Natural killer cell (primary cell): ENCODE measurements around the gene AP1M2. TPM values are rescaled to one million over a fixed set of nuclear protein-coding genes. Genes with fewer than 3 reads are reported as not detected.
A peak's percentile ranks its signal among the peaks of the same experiment; 100 is the strongest.

Experiments used
- ATAC-seq, 3 donors: fragments of 150-1000 bp in 2 of 3; fragments of 200-7000 bp in 1 of 3; cut with Tn5 transposase; 1 replicate in 1 of 3; 2 replicates in 2 of 3; pipeline ENCODE4 v1.10.0; 2021; ENCODE audit warnings: mild to moderate bottlenecking in 2 of 3, moderate library complexity in 2 of 3
- DNase-seq, 2 donors: peaks; one replicate each; pipeline versions ENCODE4 v3.0.0 to v3.0.0-alpha.2; 2013 to 2021; ENCODE audit warnings: mixed read lengths in 1 of 2
- H3K27ac ChIP-seq: one replicate; pipeline ENCODE4 v1.5.1; 2013; ENCODE audit warnings: mild to moderate bottlenecking, low read length
- H3K27me3 ChIP-seq: one replicate; pipeline ENCODE4 v1.6.1; 2013; ENCODE audit warnings: low read length; ENCODE audit not compliant: control insufficient read depth, insufficient read depth
- H3K36me3 ChIP-seq: one replicate; pipeline ENCODE4 v1.6.1; 2013; ENCODE audit warnings: low read length; ENCODE audit not compliant: control insufficient read depth, insufficient read depth
- H3K4me1 ChIP-seq: one replicate; pipeline ENCODE4 v1.6.1; 2013; ENCODE audit warnings: low read length; ENCODE audit not compliant: control insufficient read depth, insufficient read depth
- H3K4me3 ChIP-seq: one replicate; pipeline ENCODE4 v1.5.1; 2013; ENCODE audit warnings: low read length
- H3K9me3 ChIP-seq: one replicate; pipeline ENCODE4 v1.6.1; 2013; ENCODE audit warnings: low read length; ENCODE audit not compliant: control insufficient read depth, insufficient read depth
- H3K27ac Mint-ChIP-seq, 2 donors: one replicate each; pipeline ENCODE4 v1.8.0; 2022; ENCODE audit warnings: mild to moderate bottlenecking in 2 of 2, mixed read lengths in 2 of 2, moderate library complexity in 1 of 2
- H3K27me3 Mint-ChIP-seq, 2 donors: one replicate each; pipeline ENCODE4 v1.8.0; 2022; ENCODE audit warnings: low read depth in 2 of 2, mixed read lengths in 2 of 2
- H3K36me3 Mint-ChIP-seq: one replicate; pipeline ENCODE4 v1.8.0; 2022; ENCODE audit warnings: mixed read lengths
- H3K4me1 Mint-ChIP-seq, 2 donors: one replicate each; pipeline ENCODE4 v1.8.0; 2022; ENCODE audit warnings: mixed read lengths in 2 of 2
- H3K4me3 Mint-ChIP-seq: one replicate; pipeline ENCODE4 v1.8.0; 2022; ENCODE audit warnings: mild to moderate bottlenecking, moderate library complexity, mixed read lengths
- H3K9me3 Mint-ChIP-seq, 2 donors: one replicate each; pipeline ENCODE4 v1.8.0; 2022; ENCODE audit warnings: mixed read lengths in 2 of 2
- CTCF ChIP-seq: fragments of 200-600 bp; IDR thresholded peaks from one replicate; pipeline ENCODE4 v1.8.0; 2022; ENCODE audit warnings: antibody characterized with exemption
- WGBS: methylation state at CpG from one replicate; pipeline ENCODE4 v1.1.7; 2013; ENCODE audit warnings: missing lambda C conversion rate; ENCODE audit not compliant: insufficient coverage; 5-methylcytosine and 5-hydroxymethylcytosine counted together
- intact Hi-C: fragments of 100-400 bp; cut with micrococcal nuclease; formaldehyde crosslinking; loops from one replicate; pipeline ENCODE4 v1.14.2; 2022
- total RNA-seq, 4 donors: library from RNA; stranded (reverse); fragments of 120-200 nt in 1 of 4; gene quantifications; one replicate each; pipeline versions ENCODE4 v1.2.3 to v1.2.4, GENCODE V29; 2013 to 2022

Gene AP1M2
- total RNA-seq, 3 donors from 2014 or later (not counting 1 experiment from before 2014, with no cell fraction given), result 1.3 TPM; not detected in 2

DNA sequence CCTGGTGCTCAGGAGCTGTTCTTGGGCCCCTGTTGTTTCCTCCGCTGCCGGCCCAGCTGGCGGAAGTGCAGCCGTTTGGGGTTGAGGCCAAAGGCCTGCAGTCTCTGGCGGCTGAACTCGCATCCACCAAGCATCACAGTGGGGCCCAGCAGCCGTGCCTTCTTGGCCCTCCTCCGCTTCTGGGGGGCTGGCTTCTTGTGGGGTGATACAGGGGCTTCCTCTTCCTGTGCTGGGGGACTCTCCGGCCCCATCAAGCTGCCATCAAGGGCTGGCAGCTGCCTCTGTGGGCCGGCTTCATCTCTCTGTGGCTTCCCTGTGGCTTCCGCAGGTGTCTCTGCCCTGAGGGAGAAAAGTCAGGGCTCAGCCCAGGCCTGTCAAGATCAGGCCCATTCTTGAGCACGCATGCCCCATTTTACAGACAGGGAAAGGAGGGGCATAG is 33.1 kb downstream of the AP1M2 start:
- WGBS, result under 1% methylated on average over 12 of the region's 12 CpGs
- H3K4me1 ChIP-seq, result peaks cover 72% of the 10 kb centered on the region
- no peaks in the 10 kb centered on the region for H3K27me3 ChIP-seq
- Mint-ChIP-seq H3K4me3 (peak overlapping the region; percentile 75), H3K36me3 (no peaks in the 10 kb centered on the region), H3K4me1 (peaks cover 30 to 50% of the 10 kb centered on the region in 2 donors), H3K27ac (peak overlapping the region; percentile 94), H3K27me3 (no peaks in the 10 kb centered on the region), H3K9me3 (no peaks in the 10 kb centered on the region)
- H3K4me3 ChIP-seq, result no peak overlapping the region
- DNase-seq (peak; percentile 56 to 88), ATAC-seq (peak; percentile 66 to 82 (median 81))
- peaks cover 64% of the 10 kb centered on the region for H3K36me3 ChIP-seq
- H3K27ac ChIP-seq, result peak overlapping the region; percentile 68
- no peak for TF ChIP-seq CTCF
- no peaks in the 10 kb centered on the region for H3K9me3 ChIP-seq
- intact Hi-C loops, result loop anchor here (1.0 to 2.0 kb wide), 2 partner anchors 12 to 43 kb away; partner anchors contain the start of gene KRI1

DNA sequence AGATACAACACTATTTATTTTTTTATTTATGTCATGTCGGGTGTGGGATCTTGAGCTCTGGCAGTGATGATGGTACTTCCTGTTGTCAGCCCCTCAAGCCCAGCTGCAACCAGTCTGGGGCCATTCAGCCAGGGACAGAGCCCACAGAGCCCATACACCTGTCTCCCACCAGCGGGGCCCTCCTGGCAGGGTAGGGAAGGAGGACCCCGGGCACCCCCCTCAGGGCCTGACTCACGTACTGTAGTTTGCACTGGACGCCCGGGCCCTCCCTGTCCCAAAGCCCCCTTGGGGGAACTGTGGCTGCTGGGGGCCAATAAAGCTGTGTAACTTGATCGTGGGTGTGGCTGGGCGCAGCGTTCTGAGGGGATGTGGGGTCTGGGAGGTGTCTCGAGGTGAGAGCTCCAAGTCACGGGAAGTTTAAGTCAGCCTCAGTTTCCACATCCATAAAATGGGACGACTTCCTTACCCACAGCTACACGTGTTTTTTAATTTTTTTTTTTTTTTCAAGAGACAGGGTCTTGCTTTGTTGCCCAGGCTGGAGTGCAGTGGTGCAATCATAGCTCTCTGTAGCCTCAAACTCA is 33.9 kb downstream of the AP1M2 start:
- Mint-ChIP-seq H3K36me3 (no peaks in the 10 kb centered on the region), H3K27me3 (no peaks in the 10 kb centered on the region), H3K4me3 (peak overlapping the region; percentile 75), H3K4me1 (peaks cover 30 to 50% of the 10 kb centered on the region in 2 donors), H3K9me3 (no peaks in the 10 kb centered on the region), H3K27ac (peak overlapping the region; percentile 94)
- no peaks in the 10 kb centered on the region for H3K27me3 ChIP-seq
- no peaks in the 10 kb centered on the region for H3K9me3 ChIP-seq
- 24% methylated on average over 10 of the region's 13 CpGs for WGBS
- H3K4me1 ChIP-seq, result peaks cover 72% of the 10 kb centered on the region
- TF ChIP-seq CTCF, result no peak
- DNase-seq (peak; percentile 35 to 40), ATAC-seq (peak; percentile 23 to 48 (median 42))
- peak overlapping the region; percentile 68 for H3K27ac ChIP-seq
- intact Hi-C loops, result loop anchor here (1.0 to 2.0 kb wide), 2 partner anchors 13 to 42 kb away; partner anchors contain the start of gene KRI1
- peaks cover 66% of the 10 kb centered on the region for H3K36me3 ChIP-seq
- H3K4me3 ChIP-seq, result no peak overlapping the region

GRCh38 chr19:10552510-10553053 is 34.5 kb downstream of the AP1M2 start:
- no peaks in the 10 kb centered on the region for H3K9me3 ChIP-seq
- intact Hi-C loops, result loop anchor here (1.0 to 2.0 kb wide), 2 partner anchors 14 to 42 kb away; partner anchors contain the start of gene KRI1
- peak; percentile 10 to 21 (median 13) for ATAC-seq
- Mint-ChIP-seq H3K4me1 (peaks cover 30 to 50% of the 10 kb centered on the region in 2 donors), H3K9me3 (no peaks in the 10 kb centered on the region), H3K27ac (peak overlapping the region; percentile 94), H3K27me3 (no peaks in the 10 kb centered on the region), H3K4me3 (peak overlapping the region; percentile 75), H3K36me3 (no peaks in the 10 kb centered on the region)
- peak overlapping the region; percentile 68 for H3K27ac ChIP-seq
- WGBS, result 72% methylated on average over 12 of the region's 12 CpGs
- H3K4me1 ChIP-seq, result peaks cover 68% of the 10 kb centered on the region
- no peaks in the 10 kb centered on the region for H3K27me3 ChIP-seq
- peak; percentile 27 to 48 for DNase-seq
- H3K4me3 ChIP-seq, result no peak overlapping the region
- H3K36me3 ChIP-seq, result peaks cover 62% of the 10 kb centered on the region
- no peak for TF ChIP-seq CTCF
